ENCODE results near the gene LPP. TPM values are rescaled to one million over a fixed set of nuclear protein-coding genes. Genes with fewer than 3 reads are reported as not detected.
A peak's percentile ranks its signal among the peaks of the same experiment; 100 is the strongest.

LPP gene
- polyA plus RNA-seq, 3 donors = 14.1 to 23.2 (median 15.3) TPM

DNA sequence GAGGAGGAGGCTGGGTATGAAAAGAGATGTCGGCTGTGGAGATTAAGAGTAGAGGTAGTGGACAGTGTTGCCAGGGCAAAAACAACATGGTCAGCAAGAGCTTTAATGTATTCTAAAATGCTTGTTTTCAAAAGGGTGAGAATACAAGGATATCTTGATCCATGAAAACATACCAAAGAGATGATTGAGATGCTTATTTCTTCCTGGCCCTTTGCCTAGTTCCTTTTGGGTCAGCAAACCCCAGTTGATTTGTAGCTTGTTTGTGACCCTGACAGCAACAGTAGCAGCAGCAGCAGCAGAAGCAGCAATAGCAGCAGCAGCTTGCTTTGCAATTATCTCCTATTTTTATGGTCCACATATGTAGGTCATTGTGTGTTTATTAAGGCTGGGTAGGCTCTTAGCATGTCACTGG, 337.3 kb downstream of the LPP start:
- Histone ChIP-seq H2AFZ (ENCODE audit: insufficient read depth, low read depth, low read length, poor library complexity, severe bottlenecking) (no peak overlapping the region), H3K4me3 (replicated peaks in 1 of 3; ENCODE audit: low read depth in 2 of 3, low read length in 3 of 3) (no peak overlapping the region), H4K20me1 (ENCODE audit: insufficient read depth, low read length) (no peaks in the 10 kb centered on the region), H3K27ac (ENCODE audit: low read depth in 1 of 2, low read length in 2 of 2) (no peak overlapping the region), H3K9ac (ENCODE audit: insufficient read depth, low read length, poor library complexity, severe bottlenecking) (no peak overlapping the region), H3K9me3 (replicated peaks in 1 of 2; ENCODE audit: control insufficient read depth in 1 of 2, insufficient read depth in 1 of 2, low read length in 2 of 2) (no peaks in the 10 kb centered on the region), H3K27me3 (ENCODE audit: control insufficient read depth in 2 of 2, insufficient read depth in 2 of 2, low read length in 2 of 2) (no peaks in the 10 kb centered on the region), H3K4me1 (ENCODE audit: control insufficient read depth in 1 of 2, insufficient read depth in 2 of 2, low read length in 2 of 2) (peaks cover 7 to 9% of the 10 kb centered on the region in 2 donors), H3K79me2 (ENCODE audit: insufficient read depth, low read length) (no peaks in the 10 kb centered on the region), H3K36me3 (replicated peaks in 1 of 2; ENCODE audit: control insufficient read depth in 1 of 2, insufficient read depth in 2 of 2, low read length in 2 of 2) (peaks cover 0 to 11% of the 10 kb centered on the region in 2 donors), H3K4me2 (replicated peaks; ENCODE audit: extremely low read depth, low read length, poor library complexity, severe bottlenecking) (no peak overlapping the region)
- Mint-ChIP-seq H3K27me3 (ENCODE audit: low read depth in 3 of 3) (no peaks in the 10 kb centered on the region), H3K9me3 (peaks cover 0 to 3% (median 0%) of the 10 kb centered on the region in 7 donors), H3K4me3 (no peak overlapping the region), H3K36me3 (peaks cover 21 to 27% of the 10 kb centered on the region in 2 donors), H3K4me1 (peaks cover 15% of the 10 kb centered on the region), H3K27ac (no peak overlapping the region)
- WGBS (ENCODE audit: insufficient coverage) = 100% methylated on average over 1 of the region's 1 CpG
- intact Hi-C loops (cut with micrococcal nuclease) = no loop called here
- no peak for TF ChIP-seq CTCF (IDR thresholded peaks at IDR 0.05)
- no peak for DNase-seq

DNA sequence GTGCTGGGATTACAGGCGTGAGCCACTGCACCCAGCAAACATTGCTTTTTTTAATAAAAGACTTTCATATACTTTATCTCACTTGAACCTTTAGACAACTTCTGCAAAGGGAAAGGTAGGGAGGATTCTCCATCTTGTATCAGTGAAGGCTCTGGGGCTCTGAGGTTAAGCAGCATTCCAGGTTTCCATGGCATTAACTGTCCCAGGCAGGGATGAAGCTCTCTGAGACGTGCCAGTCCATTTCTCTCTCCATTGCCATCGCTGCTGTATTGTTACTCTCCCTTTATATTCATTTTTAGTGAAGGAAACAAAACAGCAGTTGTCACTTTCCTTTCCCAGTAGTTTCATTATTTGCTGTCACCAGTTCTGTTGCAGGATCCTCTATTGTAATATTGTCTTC, 342.4 kb downstream of the LPP start:
- H3K4me1 ChIP-seq (ENCODE audit: control insufficient read depth in 1 of 2, insufficient read depth in 2 of 2, low read length in 2 of 2) = no peaks in the 10 kb centered on the region
- Mint-ChIP-seq H3K27me3 (ENCODE audit: low read depth in 3 of 3) (peaks cover 0 to 1% (median 0%) of the 10 kb centered on the region in 3 donors), H3K4me3 (no peak overlapping the region), H3K27ac (peak overlapping the region in 2 of 7 donors; percentile 27 to 35), H3K9me3 (no peaks in the 10 kb centered on the region), H3K4me1 (no peaks in the 10 kb centered on the region), H3K36me3 (peaks cover 4 to 25% of the 10 kb centered on the region in 2 donors)
- H3K27me3 ChIP-seq (ENCODE audit: control insufficient read depth in 2 of 2, insufficient read depth in 2 of 2, low read length in 2 of 2) = no peaks in the 10 kb centered on the region
- H2AFZ ChIP-seq (ENCODE audit: insufficient read depth, low read depth, low read length, poor library complexity, severe bottlenecking) = no peak overlapping the region
- no peaks in the 10 kb centered on the region for H3K9me3 ChIP-seq (replicated peaks in 1 of 2; ENCODE audit: control insufficient read depth in 1 of 2, insufficient read depth in 1 of 2, low read length in 2 of 2)
- H3K4me3 ChIP-seq (replicated peaks in 1 of 3; ENCODE audit: low read depth in 2 of 3, low read length in 3 of 3) = no peak overlapping the region
- no peaks in the 10 kb centered on the region for H4K20me1 ChIP-seq (ENCODE audit: insufficient read depth, low read length)
- no peak overlapping the region for H3K9ac ChIP-seq (ENCODE audit: insufficient read depth, low read length, poor library complexity, severe bottlenecking)
- no peak overlapping the region for H3K27ac ChIP-seq (ENCODE audit: low read depth in 1 of 2, low read length in 2 of 2)
- H3K4me2 ChIP-seq (replicated peaks; ENCODE audit: extremely low read depth, low read length, poor library complexity, severe bottlenecking) = no peak overlapping the region
- peaks cover 0 to 4% of the 10 kb centered on the region in 2 donors for H3K36me3 ChIP-seq (replicated peaks in 1 of 2; ENCODE audit: control insufficient read depth in 1 of 2, insufficient read depth in 2 of 2, low read length in 2 of 2)
- intact Hi-C loops (cut with micrococcal nuclease) = no loop called here
- DNase-seq = no peak
- no peak for TF ChIP-seq CTCF (IDR thresholded peaks at IDR 0.05)
- H3K79me2 ChIP-seq (ENCODE audit: insufficient read depth, low read length) = no peaks in the 10 kb centered on the region
- WGBS (ENCODE audit: insufficient coverage) = no CpG with 5 or more reads among the region's 3 CpGs

All from CD14-positive monocyte (primary cell).